ENCODE results near the gene PLD4.
A peak's percentile ranks its signal among the peaks of the same experiment; 100 is the strongest.

PLD4 gene

DNA sequence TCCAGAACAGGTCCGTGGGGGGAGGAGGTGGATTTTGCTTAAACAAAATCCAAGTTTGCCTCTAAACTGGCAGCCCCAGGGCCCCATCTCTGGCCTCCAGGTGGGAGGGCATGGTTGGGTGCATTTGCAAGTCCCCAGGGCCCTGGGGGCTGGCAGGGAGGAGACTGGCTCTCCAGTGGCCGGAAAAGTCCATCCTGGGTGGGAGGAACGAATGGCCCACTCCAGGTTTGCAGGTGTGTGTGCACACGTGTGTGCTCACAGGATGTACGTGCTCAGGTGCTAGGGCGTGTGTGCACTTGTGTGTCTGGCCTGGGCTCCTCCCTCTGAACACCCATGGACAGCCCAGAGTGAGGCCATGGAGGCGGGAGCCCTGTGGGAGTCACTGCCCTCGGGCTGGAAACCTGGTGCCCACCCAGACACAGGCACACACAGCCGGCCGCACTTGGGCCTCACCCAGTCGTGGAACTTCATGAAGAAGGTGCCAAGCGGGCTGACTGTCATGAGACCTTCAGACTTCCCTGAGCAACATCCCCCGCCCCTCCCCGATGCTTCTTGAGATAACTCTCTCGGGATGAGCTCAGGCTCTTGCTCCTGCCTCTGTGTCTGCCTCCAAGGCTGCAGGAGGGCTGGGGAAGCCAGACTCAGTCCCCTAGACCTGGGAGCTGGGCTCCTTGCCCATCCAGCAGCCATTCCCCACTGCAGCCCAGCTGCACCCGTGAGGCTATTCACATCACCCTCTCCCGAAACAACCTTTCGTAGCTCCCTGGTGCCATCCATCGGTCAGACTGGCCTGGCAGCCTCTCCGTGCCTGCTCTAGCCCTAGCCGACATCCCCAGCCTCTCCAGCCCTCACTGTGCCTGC is 44.1 kb downstream of the PLD4 start:
- Histone ChIP-seq H3K4me3 (peak overlapping the region; percentile 34 to 61 (median 45)), H3K27ac (peak overlapping the region; percentile 70 to 98 (median 91))

DNA sequence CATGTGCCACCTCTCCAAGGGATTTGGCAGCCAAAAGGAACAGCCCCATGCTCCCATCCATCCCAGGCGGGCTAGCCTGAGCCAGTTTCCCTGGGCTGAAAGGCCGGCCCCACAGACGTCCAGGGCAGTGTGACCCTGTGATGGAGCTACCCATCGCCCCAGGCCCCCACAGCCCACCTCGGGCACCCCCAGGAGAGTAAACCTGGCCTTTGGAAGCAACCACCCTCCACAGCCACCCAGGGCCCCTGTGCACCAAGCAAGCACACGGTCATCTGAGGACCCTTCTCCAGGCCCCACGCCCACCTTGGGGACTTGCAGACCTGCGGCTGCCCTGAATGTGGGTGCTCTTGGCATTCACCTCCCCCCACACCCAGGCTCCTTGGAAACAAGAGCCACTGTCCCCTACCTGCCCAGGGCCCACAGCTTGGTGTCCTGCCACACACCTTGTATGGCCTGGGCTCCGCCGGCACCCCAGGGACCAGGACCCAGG is 45.1 kb downstream of the PLD4 start:
- H3K4me3 ChIP-seq = peak overlapping the region; percentile 34 to 61 (median 45)
- H3K27ac ChIP-seq = peak overlapping the region; percentile 63 to 98 (median 91)

DNA sequence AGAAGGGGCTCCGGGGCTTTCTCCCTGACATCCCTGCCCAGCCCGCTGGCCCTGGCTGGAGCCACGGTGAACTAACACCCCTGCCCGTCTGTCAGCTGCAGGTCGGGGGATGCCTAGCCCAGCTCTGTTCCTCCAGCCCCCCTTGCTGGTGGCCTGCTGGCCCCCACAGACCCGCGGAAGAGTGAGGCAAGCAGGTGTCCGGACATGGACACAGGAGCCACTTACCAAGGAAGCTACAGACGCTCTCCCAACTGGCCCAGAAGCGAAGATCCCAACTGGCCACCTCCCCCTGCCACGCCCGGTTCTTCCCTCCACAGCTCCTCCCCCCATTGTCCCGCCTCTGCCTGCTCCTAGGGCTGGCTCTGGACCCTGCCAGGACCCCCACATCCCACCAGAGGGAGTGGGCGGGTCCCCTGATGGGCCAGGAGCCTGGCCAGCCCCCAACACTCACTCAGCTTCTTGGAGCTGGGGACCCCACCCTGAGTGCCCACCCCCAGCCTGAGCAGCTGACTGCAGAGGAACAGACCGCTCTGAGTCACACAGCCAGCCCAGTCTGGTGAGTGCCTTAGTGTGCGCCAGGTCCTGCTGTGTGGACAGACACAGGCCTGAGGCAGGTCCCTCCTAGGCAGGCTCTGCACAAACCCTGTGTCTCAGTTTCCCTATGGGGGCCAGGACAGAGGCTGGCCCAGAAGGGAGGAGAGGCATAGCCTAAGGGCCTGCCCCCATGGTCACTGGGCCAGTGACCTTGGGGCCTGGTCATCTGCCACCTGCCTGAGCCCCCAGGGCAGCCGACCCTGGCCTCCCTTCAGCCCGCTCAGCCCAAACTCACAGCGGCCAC is 45.8 kb downstream of the PLD4 start:
- Histone ChIP-seq H3K4me3 (peak overlapping the region; percentile 34 to 61 (median 45)), H3K27ac (peak overlapping the region; percentile 63 to 98 (median 91))

DNA sequence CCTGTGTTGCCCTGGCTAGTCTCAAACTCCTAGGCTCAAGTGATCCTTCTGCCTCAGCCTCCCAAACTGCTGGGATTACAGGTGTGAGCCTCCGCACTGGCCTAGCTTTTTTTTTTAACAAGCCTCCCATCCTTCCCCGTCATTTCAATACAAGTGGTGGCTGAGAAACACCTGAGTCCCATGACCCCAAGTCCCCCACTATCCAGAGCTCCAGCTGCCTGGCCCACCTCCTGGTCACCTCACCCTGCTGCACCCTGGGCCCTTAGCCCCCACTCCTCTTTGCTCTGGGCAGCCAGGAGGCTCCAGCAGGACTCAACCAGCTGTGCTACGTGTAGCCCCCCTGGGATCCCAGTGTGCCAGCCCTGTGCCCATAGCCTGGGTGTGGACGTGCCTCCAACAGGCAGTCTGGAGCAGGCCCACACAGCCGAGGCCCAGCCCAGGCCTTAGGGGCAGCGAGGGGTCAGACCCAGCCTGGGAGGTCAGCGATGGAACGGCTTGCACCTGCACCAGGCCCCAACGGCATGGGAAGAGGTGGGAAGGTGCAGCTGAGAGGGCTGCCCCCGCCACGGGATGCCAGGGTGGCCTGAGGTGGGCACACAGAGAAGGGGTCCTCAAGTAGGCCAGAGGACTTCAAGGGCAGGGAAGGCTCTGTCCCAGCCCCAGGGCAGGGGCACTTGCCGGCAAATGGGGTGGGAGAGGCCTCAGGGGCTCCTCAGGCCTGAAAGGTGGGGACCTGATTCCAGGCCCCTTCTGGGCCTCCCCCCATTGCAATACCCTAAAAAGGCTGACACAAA is 47.0 kb downstream of the PLD4 start:
- H3K4me3 ChIP-seq = peak overlapping the region in 1 of 7 experiments; percentile 4
- H3K27ac ChIP-seq = peak overlapping the region in 20 of 21 experiments; percentile 72 to 98 (median 92)

GRCh38 chr14:104972301-104973134 is 47.8 kb downstream of the PLD4 start:
- Histone ChIP-seq H3K4me3 (no peak overlapping the region), H3K27ac (peak overlapping the region; percentile 71 to 98 (median 91))

- peak overlapping the region; percentile 71 to 98 (median 91) for H3K27ac ChIP-seq
- no peak overlapping the region for H3K4me3 ChIP-seq
Observed at GRCh38 chr14:104973135-104973384, 48.4 kb downstream of the PLD4 start.

DNA sequence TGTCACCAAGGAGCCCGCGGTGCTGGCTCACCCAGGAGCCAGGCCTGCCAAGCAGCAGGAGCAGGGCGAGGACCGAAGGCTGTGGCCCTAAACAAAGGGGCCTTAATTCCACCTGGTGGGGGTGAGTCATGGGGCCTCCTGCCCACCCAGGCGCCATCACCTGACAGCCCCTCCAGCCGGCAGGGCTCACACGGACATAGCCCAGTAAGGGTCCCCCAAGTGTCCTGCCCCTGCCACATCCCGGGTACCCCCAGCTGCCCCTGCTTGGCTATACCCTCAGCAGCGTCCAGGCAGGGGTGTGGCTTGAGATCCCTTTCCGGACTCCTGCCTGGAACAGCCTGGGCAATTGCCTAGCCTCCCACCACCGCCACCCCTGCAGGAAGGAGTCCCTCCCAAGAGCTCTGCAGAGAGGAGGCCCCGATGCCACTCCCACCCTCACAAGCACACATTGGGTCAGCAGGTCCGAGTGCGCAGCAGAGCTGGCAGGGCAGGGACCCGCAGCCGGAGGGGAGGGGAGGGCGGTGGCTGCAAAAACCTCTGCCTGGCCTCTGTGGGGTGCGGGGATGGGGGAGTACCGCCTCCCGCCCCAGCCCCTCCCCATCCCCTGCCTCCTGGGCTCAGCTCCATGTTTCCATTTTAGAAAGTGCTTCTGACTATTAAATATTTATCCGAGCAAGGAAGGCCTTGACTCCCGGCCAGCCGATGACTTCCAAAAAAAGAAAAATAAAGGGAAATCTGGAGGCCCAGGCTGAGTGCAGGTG is 48.9 kb downstream of the PLD4 start:
- Histone ChIP-seq H3K4me3 (no peak overlapping the region), H3K27ac (peak overlapping the region; percentile 15 to 98 (median 91))

GRCh38 chr14:104974146-104974541 is 49.5 kb downstream of the PLD4 start:
- H3K4me3 ChIP-seq = no peak overlapping the region
- peak overlapping the region in 19 of 21 experiments; percentile 2 to 98 (median 91) for H3K27ac ChIP-seq

DNA sequence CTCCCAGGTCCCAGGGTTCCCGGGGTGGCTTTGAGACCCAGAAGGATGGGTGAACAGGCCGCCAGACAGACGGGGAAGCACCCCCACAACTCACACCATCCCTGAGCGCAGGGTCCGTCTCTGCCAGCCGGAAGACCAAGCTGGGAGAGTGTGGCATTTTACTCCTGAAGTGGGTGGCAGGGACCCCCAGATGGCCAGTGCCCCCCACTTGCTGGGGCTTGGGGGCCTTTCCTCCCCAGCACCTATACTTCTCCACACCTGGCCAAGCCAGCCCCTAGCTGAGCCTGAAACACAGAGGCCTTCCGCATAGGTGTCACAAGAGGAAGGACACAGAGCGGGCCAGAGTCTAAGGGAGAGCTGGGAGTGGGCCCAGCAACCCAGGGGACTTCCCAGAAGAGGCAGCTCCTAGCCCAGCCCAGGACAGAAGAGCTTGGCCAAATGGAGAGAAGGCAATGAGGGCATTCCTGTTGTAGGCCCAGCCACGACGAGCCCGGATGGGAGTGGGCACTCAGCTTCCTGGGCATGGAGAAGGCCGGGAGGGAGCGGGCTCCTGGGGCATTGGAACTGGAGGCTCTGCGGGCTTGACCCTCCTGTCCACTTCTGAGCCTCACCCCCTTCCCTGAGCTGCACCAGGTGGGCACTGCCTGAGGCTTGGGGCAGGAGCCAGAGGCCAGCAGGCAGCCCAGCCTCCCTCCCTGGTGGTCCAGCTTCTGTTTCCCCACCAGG is 50.1 kb downstream of the PLD4 start:
- no peak overlapping the region for H3K4me3 ChIP-seq
- peak overlapping the region in 16 of 21 experiments; percentile 2 to 98 (median 92) for H3K27ac ChIP-seq

DNA sequence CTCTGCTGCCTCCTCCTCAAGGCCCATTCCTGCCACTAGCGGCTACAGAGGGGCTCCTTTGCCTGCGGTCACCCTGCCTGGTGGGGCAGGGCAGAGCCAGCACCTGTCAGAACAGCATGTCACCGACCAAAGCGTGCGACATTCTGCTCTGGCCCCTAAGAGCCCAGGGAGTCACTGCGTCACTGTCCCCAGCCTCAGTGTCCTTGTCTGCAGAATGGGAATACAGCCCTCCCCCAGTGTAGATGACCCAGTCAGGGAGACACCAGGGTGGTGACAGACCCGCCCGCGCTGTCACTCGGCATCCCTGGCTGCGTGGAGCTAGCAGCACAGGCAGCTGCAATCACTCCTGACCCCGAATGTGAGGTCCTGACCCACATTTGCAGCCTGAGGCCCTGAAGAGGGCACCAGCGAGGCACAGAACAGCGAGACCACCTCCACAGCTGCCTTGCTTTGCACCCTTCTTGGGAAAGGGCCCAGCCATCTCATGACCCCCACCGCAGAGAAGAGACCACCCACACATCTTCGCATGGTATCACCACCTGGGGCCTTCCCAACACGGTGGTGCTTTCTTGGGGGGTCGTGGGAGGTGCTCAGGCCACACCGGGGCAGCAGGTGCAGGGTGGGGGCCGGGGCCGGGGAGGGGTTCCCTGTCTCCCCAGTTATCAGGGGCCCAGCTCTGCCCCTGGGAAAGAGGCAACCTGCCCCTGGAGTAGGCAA is 51.0 kb downstream of the PLD4 start:
- H3K27ac ChIP-seq = peak overlapping the region in 2 of 21 experiments; percentile 76 to 91

DNA sequence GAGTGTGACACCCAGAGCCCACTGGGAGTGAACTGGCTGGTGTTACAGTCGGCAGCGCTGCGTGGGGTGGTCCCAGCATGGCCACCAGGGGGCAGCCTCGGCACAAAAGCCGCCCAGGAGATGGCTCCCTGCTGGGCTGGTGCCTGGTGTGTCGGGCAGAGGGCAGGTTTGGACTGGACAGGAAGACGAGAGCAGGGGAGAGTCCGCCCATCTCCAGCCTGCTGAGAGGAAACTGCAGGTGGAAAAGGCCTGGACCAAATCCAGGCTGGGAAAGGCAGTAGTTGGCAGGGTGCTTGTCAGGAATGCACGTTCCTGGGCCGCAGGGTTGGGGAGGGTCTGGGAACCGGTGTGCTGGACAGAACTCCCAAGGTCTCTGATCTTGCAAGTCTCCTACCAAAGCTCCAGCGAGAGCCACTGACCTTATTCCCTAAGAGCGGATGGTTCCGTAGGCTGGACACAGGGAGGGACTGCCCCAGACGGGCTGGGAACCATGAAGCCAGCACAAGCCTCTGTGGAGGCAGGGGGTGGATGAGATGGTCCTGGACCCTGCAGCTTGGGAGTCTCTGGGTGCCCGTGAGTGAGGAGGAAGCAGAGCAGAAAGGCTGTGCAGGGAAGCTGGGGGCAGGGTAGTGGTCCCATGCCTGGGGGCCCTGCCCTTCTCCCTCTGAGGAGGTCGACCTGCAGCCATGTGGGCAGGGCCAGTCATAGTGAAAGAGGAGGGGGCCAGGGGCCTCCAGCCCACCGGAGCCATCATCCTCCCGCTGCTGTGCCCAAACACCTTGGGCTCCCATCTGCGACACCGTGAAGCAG is 51.7 kb downstream of the PLD4 start:
- H3K27ac ChIP-seq = no peak overlapping the region
- H3K4me3 ChIP-seq = no peak overlapping the region

More for the DNA sequence above, 51.0 kb downstream of the PLD4 start:
- H3K4me3 ChIP-seq = no peak overlapping the region

- Histone ChIP-seq H3K27ac (peak overlapping the region in 9 of 21 experiments; percentile 9 to 78 (median 62)), H3K4me3 (peak overlapping the region; percentile 19 to 58 (median 46))
Observed at GRCh38 chr14:104977008-104977680, 52.5 kb downstream of the PLD4 start.

DNA sequence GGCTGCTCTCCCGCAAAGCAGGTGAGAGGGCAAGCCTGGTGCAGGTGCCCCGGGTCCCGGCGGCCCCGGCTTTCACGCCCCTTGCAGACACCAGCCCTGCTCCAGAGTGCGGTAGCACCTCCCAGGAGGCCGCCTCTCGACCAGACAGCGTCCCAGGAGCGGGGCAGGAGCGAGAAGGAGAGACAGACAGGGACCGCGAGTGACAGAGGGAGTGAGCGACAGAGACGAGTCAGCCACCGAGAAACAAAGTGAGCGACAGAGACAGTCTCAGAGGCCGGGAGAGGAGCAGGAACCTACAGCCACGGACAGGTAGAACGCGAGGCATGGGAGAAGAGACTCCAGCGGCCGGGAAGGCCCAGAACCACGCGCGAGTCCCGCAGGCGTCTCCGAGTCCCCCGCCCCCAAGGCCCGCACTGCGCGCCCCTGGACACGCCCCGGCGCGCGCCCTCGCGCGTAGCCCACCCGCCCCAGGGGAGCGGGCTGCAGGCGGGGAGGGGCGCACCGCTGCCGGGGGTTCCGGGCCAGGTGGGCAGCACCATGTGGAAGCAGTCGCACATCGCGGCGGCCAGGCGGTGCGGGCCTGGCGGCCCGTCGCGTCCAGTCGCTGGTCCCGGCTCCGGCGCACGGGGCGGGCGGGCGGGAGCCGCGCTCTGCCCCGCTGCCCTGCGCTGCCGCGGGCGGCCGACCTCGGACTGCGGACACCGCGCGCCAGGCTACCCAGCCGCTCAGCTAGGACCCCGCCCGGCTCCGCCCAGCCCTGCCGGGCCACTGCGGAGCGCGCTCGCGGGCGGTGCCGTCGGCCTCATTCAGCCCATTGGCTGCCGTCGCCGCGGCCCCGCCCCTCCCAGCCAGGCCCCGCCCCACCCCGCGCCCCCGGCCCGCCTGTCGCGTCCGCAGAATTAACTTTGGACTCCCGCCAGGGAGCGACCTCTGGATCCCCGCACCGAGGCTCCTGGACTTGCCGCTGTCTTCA is 53.3 kb downstream of the PLD4 start, which contains the start of gene AHNAK2:
AHNAK2 (minus strand) TSS at position 694 of the 973 bp plus-strand sequence; CDS start at position 557, 137 bp downstream.
- Histone ChIP-seq H3K27ac (peak within 1 kb of the TSS in 12 of 21 experiments; percentile 9 to 78 (median 56)), H3K4me3 (peak within 1 kb of the TSS; percentile 19 to 58 (median 46))

Data from skin epidermis (tissue), 12 donors.